GM23338 (cell line): ENCODE results near the gene BACE2. TPM values are rescaled to one million over a fixed set of nuclear protein-coding genes. Genes with fewer than 3 reads are reported as not detected.

Experiments
- ATAC-seq: fragments of 200-7000 bp; cut with Tn5 transposase; 3 replicates; pipeline ENCODE4 v1.9.1; 2020
- DNase-seq: peaks from one replicate; pipeline ENCODE4 v3.0.0-alpha.2; 2015; ENCODE audit warnings: low spot score
- H2AFZ ChIP-seq: fragments of 200-600 bp; sonication (generic); 2 replicates; pipeline ENCODE4 v1.8.0; 2016; ENCODE audit warnings: antibody characterized with exemption, mild to moderate bottlenecking, moderate library complexity
- H3F3A ChIP-seq: fragments of 200-600 bp; sonication (generic); replicated peaks from 2 replicates; pipeline ENCODE4 v1.8.0; 2017; ENCODE audit warnings: antibody characterized with exemption, mixed run types, low read depth
- H3K27ac ChIP-seq: fragments of 200-600 bp; sonication (generic); 2 replicates; pipeline ENCODE4 v1.6.1; 2016; ENCODE audit warnings: low read depth
- H3K27me3 ChIP-seq: fragments of 200-600 bp; sonication (generic); 2 replicates; pipeline ENCODE4 v1.8.0; 2016; ENCODE audit warnings: mild to moderate bottlenecking, mixed run types, moderate library complexity; ENCODE audit not compliant: insufficient read depth
- H3K36me3 ChIP-seq: fragments of 200-600 bp; sonication (generic); 2 replicates; pipeline ENCODE4 v1.8.0; 2016; ENCODE audit warnings: mild to moderate bottlenecking; ENCODE audit not compliant: insufficient read depth
- H3K4me1 ChIP-seq: fragments of 200-600 bp; sonication (generic); 2 replicates; pipeline ENCODE4 v1.8.0; 2016; ENCODE audit warnings: mild to moderate bottlenecking, moderate library complexity; ENCODE audit not compliant: insufficient read depth
- H3K4me2 ChIP-seq: fragments of 200-600 bp; sonication (generic); 2 replicates; pipeline ENCODE4 v1.7.1; 2017; ENCODE audit warnings: mixed run types
- H3K4me3 ChIP-seq: fragments of 200-600 bp; sonication (generic); 2 replicates; pipeline ENCODE4 v1.6.1; 2016; ENCODE audit warnings: mixed run types
- H3K79me2 ChIP-seq: fragments of 200-600 bp; sonication (generic); replicated peaks from 2 replicates; pipeline ENCODE4 v1.8.0; 2017; ENCODE audit warnings: mild to moderate bottlenecking; ENCODE audit not compliant: insufficient read depth
- H3K9me2 ChIP-seq: fragments of 200-600 bp; sonication (generic); 2 replicates; pipeline ENCODE4 v1.8.0; 2017; ENCODE audit not compliant: insufficient read depth
- H4K20me1 ChIP-seq: fragments of 200-600 bp; sonication (generic); replicated peaks from 2 replicates; pipeline ENCODE4 v1.8.0; 2017; ENCODE audit warnings: mild to moderate bottlenecking; ENCODE audit not compliant: insufficient read depth
- H3K27ac Mint-ChIP-seq: 2 replicates; pipeline ENCODE4 v1.8.0; 2020; ENCODE audit warnings: inconsistent platforms, mild to moderate bottlenecking, moderate library complexity, mixed read lengths
- H3K27me3 Mint-ChIP-seq: 3 replicates; pipeline ENCODE4 v1.8.0; 2022; ENCODE audit warnings: low read depth, mild to moderate bottlenecking, moderate library complexity, mixed read lengths, inconsistent platforms; ENCODE audit not compliant: insufficient read depth, poor library complexity
- H3K36me3 Mint-ChIP-seq: 3 replicates; pipeline ENCODE4 v1.8.0; 2021; ENCODE audit warnings: low read depth, mild to moderate bottlenecking, inconsistent platforms, moderate library complexity, mixed read lengths
- H3K4me1 Mint-ChIP-seq: 3 replicates; pipeline ENCODE4 v1.8.0; 2020; ENCODE audit warnings: mild to moderate bottlenecking, inconsistent platforms, mixed read lengths
- H3K4me3 Mint-ChIP-seq: 3 replicates; pipeline ENCODE4 v1.8.0; 2021; ENCODE audit warnings: moderate library complexity, mild to moderate bottlenecking, inconsistent platforms, mixed read lengths
- H3K9me3 Mint-ChIP-seq: 3 replicates; pipeline ENCODE4 v1.8.0; 2020; ENCODE audit warnings: moderate library complexity, mild to moderate bottlenecking, inconsistent platforms, mixed read lengths
- ETS1 ChIP-seq: IDR thresholded peaks from 2 replicates; pipeline ENCODE4 v1.6.1; 2016; ENCODE audit warnings: antibody characterized with exemption
- EZH2 ChIP-seq: fragments of 200-600 bp; sonication (generic); IDR thresholded peaks from one replicate; pipeline ENCODE4 v1.8.0; 2017; ENCODE audit warnings: antibody characterized with exemption, mild to moderate bottlenecking, low read depth; ENCODE audit not compliant: unreplicated experiment
- EZH2phosphoT487 ChIP-seq: fragments of 200-600 bp; sonication (generic); IDR thresholded peaks from one replicate; pipeline ENCODE4 v1.8.1; 2018; ENCODE audit warnings: antibody characterized with exemption; ENCODE audit not compliant: unreplicated experiment
- JUNB ChIP-seq: IDR thresholded peaks from one replicate; pipeline ENCODE4 v1.6.1; 2016; ENCODE audit warnings: antibody characterized with exemption; ENCODE audit not compliant: unreplicated experiment
- NANOG ChIP-seq: IDR thresholded peaks from 2 replicates; pipeline ENCODE4 v1.6.1; 2016; ENCODE audit warnings: antibody characterized with exemption, borderline replicate concordance
- POLR2AphosphoS5 ChIP-seq: IDR thresholded peaks from 2 replicates; pipeline ENCODE4 v1.6.1; 2016; ENCODE audit warnings: antibody characterized with exemption, low read depth
- REST ChIP-seq: IDR thresholded peaks from one replicate; pipeline ENCODE4 v1.6.1; 2018; ENCODE audit warnings: antibody characterized with exemption; ENCODE audit not compliant: unreplicated experiment
- ZNF331 ChIP-seq: fragments of 250-450 bp; sonication (Bioruptor Pico); IDR thresholded peaks from 2 replicates; pipeline ENCODE4 v1.5.0; 2020; ENCODE audit warnings: low read depth, mild to moderate bottlenecking, moderate library complexity
- polyA plus RNA-seq: library from polyadenylated mRNA; unstranded; fragments of >200 nt; fragmentation: Nextera tagmentation; extraction: Ambion mirVana; gene quantifications from 2 replicates; pipeline ENCODE4 v1.2.1, GENCODE V29; 2016
- total RNA-seq: library from RNA; depleted of rRNA; stranded (reverse); fragments of >200 nt; shearing (Covaris generic); gene quantifications from 2 replicates; pipeline ENCODE4 v1.2.3, GENCODE V29; 2014
- TF ChIP-seq, protein P1 (sequence below), 2 experiments: fragments of 200-600 bp in 1 of 2; sonication (generic) in 1 of 2; conservative IDR thresholded peaks; 2 replicates each; pipeline versions ENCODE4 v1.5.1 to v1.6.1; 2016 to 2017; ENCODE audit warnings: antibody characterized with exemption in 2 of 2, low read depth in 2 of 2, mild to moderate bottlenecking in 2 of 2, moderate library complexity in 1 of 2

BACE2 gene
- total and polyA plus RNA-seq, 2 experiments from 2014 or later, result 3.5 to 6.8 TPM

DNA sequence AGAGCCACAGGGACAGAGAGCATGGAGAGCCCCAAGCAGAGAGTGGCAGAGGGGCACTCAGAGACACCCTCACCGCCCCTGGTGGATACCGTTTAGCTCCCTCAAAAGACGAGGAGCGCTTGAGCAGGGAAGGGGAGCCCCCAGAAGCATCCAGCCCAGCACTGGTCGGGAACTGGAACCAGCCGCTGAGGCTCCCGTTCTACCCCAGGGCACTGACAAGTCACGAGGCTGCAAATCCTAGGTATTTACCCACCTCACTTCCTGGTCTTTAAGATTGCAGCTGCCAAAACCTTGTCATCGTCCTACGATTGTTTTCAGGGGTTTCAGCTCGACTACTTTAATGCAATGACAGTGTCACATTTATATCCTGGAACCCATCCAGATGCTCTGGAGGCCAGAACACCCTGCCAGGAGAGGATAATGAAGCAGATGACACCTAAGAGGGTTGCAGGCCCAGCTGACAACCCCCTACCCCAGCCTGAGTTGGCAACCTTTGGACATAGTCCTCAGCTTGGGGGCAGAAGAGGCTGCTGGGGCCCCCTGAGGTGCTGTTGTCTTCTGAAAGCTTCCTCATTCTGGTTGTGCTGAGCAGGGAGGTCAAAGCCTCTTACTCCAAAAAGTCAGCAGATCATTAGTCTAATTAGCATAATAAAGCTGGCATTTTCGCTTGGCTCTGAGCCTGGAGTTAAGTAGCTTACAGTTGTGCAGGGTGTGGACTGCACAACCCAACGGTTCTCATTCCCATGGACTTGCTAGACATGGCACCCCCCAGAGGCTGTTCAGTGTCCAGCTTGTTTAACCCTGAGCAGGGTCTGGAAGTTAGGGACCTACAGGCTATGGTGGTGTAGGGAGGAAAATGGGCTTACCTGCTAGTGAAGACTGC lies 20.6 kb upstream of the BACE2 start:
- no peak overlapping the region for H3K27ac Mint-ChIP-seq
- H2AFZ ChIP-seq, result no peak overlapping the region
- H3K4me2 ChIP-seq, result no peak overlapping the region
- H4K20me1 ChIP-seq, result no peaks in the 10 kb centered on the region
- no peak overlapping the region for H3K27ac ChIP-seq
- no peaks in the 10 kb centered on the region for H3F3A ChIP-seq
- peaks cover 2% of the 10 kb centered on the region; the same call in 2 of the 3 replicates for H3K4me1 Mint-ChIP-seq
- H3K79me2 ChIP-seq, result no peaks in the 10 kb centered on the region
- H3K4me3 ChIP-seq, result no peak overlapping the region
- peaks cover 10% of the 10 kb centered on the region for H3K27me3 Mint-ChIP-seq
- ATAC-seq (peak; percentile 33; the same call in 1 of the 3 replicates), DNase-seq (no peak)
- no peaks in the 10 kb centered on the region for H3K27me3 ChIP-seq
- no peaks in the 10 kb centered on the region for H3K9me2 ChIP-seq
- peaks cover 3% of the 10 kb centered on the region for H3K36me3 Mint-ChIP-seq
- no peak overlapping the region for H3K4me3 Mint-ChIP-seq
- peaks cover 53% of the 10 kb centered on the region for H3K9me3 Mint-ChIP-seq
- TF ChIP-seq JUNB (no peak), REST (no peak), EZH2 (no peak), ETS1 (no peak)
- TF ChIP-seq, protein P1, sequence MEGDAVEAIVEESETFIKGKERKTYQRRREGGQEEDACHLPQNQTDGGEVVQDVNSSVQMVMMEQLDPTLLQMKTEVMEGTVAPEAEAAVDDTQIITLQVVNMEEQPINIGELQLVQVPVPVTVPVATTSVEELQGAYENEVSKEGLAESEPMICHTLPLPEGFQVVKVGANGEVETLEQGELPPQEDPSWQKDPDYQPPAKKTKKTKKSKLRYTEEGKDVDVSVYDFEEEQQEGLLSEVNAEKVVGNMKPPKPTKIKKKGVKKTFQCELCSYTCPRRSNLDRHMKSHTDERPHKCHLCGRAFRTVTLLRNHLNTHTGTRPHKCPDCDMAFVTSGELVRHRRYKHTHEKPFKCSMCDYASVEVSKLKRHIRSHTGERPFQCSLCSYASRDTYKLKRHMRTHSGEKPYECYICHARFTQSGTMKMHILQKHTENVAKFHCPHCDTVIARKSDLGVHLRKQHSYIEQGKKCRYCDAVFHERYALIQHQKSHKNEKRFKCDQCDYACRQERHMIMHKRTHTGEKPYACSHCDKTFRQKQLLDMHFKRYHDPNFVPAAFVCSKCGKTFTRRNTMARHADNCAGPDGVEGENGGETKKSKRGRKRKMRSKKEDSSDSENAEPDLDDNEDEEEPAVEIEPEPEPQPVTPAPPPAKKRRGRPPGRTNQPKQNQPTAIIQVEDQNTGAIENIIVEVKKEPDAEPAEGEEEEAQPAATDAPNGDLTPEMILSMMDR (conservative IDR thresholded peaks at IDR 0.05; ENCODE audit: low read depth in 2 of 2), result peak in 1 of 2 experiments; percentile 15; a peak in 1 of 4 replicates
- peaks cover 10% of the 10 kb centered on the region for H3K4me1 ChIP-seq
- H3K36me3 ChIP-seq, result no peaks in the 10 kb centered on the region

DNA sequence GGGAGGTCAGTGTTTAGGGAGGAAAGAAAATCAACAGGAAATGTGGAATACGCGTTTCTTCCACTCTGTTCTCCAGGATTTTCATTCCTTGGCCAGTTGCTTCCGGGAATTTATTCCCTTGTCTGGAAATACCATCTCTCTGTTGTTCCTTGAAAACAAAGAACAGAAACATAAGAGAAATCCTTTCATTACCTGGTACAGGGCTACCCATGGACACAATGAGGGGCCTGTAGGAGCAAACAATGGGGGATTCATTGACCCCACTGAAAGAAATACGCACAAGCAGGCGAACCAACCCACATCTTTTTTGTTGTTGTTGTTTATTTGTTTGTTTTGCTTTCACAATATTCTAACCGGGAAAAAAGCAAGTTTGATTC lies 20.0 kb upstream of the BACE2 start:
- no peak overlapping the region for H3K27ac Mint-ChIP-seq
- Histone ChIP-seq H3F3A (no peaks in the 10 kb centered on the region), H3K9me2 (no peaks in the 10 kb centered on the region), H3K4me2 (no peak overlapping the region), H3K36me3 (no peaks in the 10 kb centered on the region), H3K27ac (no peak overlapping the region), H2AFZ (no peak overlapping the region), H3K4me1 (peaks cover 10% of the 10 kb centered on the region), H3K27me3 (no peaks in the 10 kb centered on the region), H4K20me1 (no peaks in the 10 kb centered on the region), H3K79me2 (no peaks in the 10 kb centered on the region), H3K4me3 (no peak overlapping the region)
- TF ChIP-seq NANOG (no peak), EZH2phosphoT487 (no peak), ZNF331 (CRISPR knock-in tag) (no peak), REST (no peak), POLR2AphosphoS5 (no peak)
- ATAC-seq, result no peak
- peaks cover 2% of the 10 kb centered on the region; the same call in 2 of the 3 replicates for H3K4me1 Mint-ChIP-seq
- H3K9me3 Mint-ChIP-seq, result peaks cover 48% of the 10 kb centered on the region
- DNase-seq, result no peak
- H3K36me3 Mint-ChIP-seq, result peaks cover 3% of the 10 kb centered on the region
- peaks cover 13% of the 10 kb centered on the region for H3K27me3 Mint-ChIP-seq
- no peak overlapping the region for H3K4me3 Mint-ChIP-seq
